Calu3 (cell line): ENCODE results near the gene PPM1L. TPM values are rescaled to one million over a fixed set of nuclear protein-coding genes. Genes with fewer than 3 reads are reported as not detected.

ENCODE experiments used
- BruUV-seq: library from RNA; stranded (reverse); fragments of 400-500 nt; replicated peaks from 2 replicates; lab custom pipeline; 2021; lab: Mats Ljungman, UMichigan
- CTCF ChIA-PET: fragments of 300-600 bp; sonication (Branson Sonifier 250); formaldehyde crosslinking; loops from one replicate; lab custom pipeline; 2022; ENCODE audit warnings: antibody characterized with exemption; lab: Charles Lee
- DNase-seq: peaks from one replicate; pipeline ENCODE4 v3.0.0; 2022
- H3K27ac Mint-ChIP-seq: one replicate; pipeline ENCODE4 v1.8.0; 2022; ENCODE audit warnings: mixed read lengths; ENCODE audit not compliant: unreplicated experiment
- H3K27me3 Mint-ChIP-seq: one replicate; pipeline ENCODE4 v1.8.0; 2022; ENCODE audit warnings: mixed read lengths; ENCODE audit not compliant: unreplicated experiment
- H3K36me3 Mint-ChIP-seq: one replicate; pipeline ENCODE4 v1.8.0; 2022; ENCODE audit warnings: mild to moderate bottlenecking, moderate library complexity, mixed read lengths; ENCODE audit not compliant: insufficient read depth, unreplicated experiment
- H3K4me1 Mint-ChIP-seq: one replicate; pipeline ENCODE4 v1.8.0; 2022; ENCODE audit warnings: mild to moderate bottlenecking, low read depth, mixed read lengths; ENCODE audit not compliant: unreplicated experiment
- H3K4me3 Mint-ChIP-seq: one replicate; pipeline ENCODE4 v1.8.0; 2022; ENCODE audit warnings: mild to moderate bottlenecking, low read depth, moderate library complexity, mixed read lengths; ENCODE audit not compliant: unreplicated experiment
- H3K9me3 Mint-ChIP-seq: one replicate; pipeline ENCODE4 v1.8.0; 2022; ENCODE audit warnings: low read depth, mixed read lengths; ENCODE audit not compliant: unreplicated experiment
- intact Hi-C: fragments of 100-400 bp; cut with micrococcal nuclease; formaldehyde crosslinking; loops from one replicate; pipeline ENCODE4 v1.10.0; 2022; ENCODE audit not compliant: unreplicated experiment
- total RNA-seq: library from RNA; stranded (reverse); gene quantifications from 2 replicates; pipeline ENCODE4 v1.2.3, GENCODE V29; 2022
- TF ChIP-seq, protein P1 (sequence below): fragments of 200-600 bp; IDR thresholded peaks from one replicate; pipeline ENCODE4 v1.8.0; 2022; ENCODE audit warnings: antibody characterized with exemption; ENCODE audit not compliant: unreplicated experiment

PPM1L gene
- total RNA-seq, 1 experiment from 2014 or later: 18.4 TPM

DNA sequence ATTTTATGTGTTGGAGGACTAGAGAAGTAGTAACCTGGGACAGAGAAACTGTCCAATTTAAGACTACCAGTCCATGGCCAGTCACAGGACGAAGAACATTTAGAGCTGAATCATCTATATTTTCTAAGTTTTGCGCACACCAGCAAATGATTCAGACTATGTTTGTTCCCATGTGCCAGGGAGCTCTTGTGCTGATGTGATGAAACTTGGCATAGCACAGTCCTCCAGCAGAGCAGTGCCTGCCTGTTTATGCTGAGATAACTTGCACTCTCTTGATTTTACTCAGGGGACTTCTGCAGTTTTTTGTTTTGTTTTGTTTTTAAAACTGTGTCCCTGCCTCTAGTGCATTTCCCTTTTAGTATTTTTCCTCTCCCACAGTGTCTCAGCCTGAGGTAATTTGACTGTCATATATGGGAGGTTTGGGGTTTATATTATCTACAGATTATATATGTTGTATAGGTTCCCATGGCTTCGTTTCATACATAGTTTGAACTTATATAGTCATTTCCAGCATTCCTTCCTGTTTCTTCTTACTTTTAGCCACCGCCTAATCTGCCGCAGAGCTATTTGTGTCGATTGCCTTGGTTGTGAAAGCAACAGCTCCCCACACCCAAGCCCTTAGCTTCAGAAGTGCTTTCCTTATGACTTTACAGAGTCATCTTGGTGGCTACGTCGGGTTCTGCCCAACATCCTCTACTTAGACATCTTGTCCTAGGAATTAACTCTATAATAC lies 45.5 kb downstream of the PPM1L start:
- TF ChIP-seq, protein P1, sequence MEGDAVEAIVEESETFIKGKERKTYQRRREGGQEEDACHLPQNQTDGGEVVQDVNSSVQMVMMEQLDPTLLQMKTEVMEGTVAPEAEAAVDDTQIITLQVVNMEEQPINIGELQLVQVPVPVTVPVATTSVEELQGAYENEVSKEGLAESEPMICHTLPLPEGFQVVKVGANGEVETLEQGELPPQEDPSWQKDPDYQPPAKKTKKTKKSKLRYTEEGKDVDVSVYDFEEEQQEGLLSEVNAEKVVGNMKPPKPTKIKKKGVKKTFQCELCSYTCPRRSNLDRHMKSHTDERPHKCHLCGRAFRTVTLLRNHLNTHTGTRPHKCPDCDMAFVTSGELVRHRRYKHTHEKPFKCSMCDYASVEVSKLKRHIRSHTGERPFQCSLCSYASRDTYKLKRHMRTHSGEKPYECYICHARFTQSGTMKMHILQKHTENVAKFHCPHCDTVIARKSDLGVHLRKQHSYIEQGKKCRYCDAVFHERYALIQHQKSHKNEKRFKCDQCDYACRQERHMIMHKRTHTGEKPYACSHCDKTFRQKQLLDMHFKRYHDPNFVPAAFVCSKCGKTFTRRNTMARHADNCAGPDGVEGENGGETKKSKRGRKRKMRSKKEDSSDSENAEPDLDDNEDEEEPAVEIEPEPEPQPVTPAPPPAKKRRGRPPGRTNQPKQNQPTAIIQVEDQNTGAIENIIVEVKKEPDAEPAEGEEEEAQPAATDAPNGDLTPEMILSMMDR: no peak
- intact Hi-C loops: no loop called here
- H3K27me3 Mint-ChIP-seq: no peaks in the 10 kb centered on the region
- no peak for DNase-seq
- no TSS peak for BruUV-seq
- H3K27ac Mint-ChIP-seq: no peak overlapping the region
- no peak overlapping the region for H3K4me3 Mint-ChIP-seq
- no peaks in the 10 kb centered on the region for H3K9me3 Mint-ChIP-seq
- H3K36me3 Mint-ChIP-seq: no peaks in the 10 kb centered on the region
- peaks cover 33% of the 10 kb centered on the region for H3K4me1 Mint-ChIP-seq
- CTCF ChIA-PET: interaction anchor here (0.5 to 1.6 kb wide), 4 partner anchors 14 to 625 kb away, joined by 3 to 5 read pairs (median 3); no protein-coding TSS in a partner anchor

DNA sequence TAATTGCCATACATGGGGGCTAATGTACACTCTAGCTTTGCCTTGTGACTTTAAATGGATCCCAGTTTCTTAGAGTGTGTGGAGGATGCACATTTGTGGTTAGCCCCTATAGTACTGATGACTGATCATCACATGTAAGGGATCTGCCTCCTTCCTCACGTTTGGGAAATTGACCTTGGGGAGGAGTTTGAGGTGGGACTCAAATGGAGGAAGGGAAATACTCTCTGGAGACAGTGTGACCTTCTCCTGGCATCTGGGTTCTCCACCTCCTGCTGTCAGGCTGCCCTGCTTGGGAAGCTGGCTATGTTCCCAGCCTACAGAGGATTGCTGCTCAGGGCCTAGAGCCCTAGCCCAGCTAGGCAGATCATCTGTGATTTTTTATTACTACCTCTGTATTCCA lies 48.7 kb downstream of the PPM1L start:
- intact Hi-C loops: no loop called here
- DNase-seq: no peak
- CTCF ChIA-PET: no interaction called here
- Mint-ChIP-seq H3K27ac (no peak overlapping the region), H3K36me3 (no peaks in the 10 kb centered on the region), H3K9me3 (no peaks in the 10 kb centered on the region), H3K4me3 (no peak overlapping the region), H3K4me1 (peaks cover 20% of the 10 kb centered on the region), H3K27me3 (no peaks in the 10 kb centered on the region)
- TF ChIP-seq, protein P1: no peak
- BruUV-seq: no TSS peak

DNA sequence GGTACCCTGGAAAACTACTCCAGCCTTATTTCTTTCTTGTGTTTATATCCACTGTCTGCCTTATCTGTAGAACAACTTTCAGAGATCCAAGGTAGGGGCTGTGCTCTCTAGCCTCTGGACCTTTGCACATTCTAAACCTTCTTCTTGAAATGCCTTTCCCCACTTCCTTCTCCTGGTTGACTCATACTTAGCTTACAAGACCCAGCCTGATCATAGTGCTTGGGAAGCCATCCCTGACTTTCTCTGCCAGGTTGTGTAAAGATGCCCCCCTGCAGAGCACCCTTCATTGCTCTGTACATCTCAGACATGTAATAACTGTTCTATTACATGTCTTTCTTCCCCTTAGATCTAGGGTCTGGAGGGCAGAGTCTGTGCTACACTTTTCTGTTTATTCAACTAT lies 50.1 kb downstream of the PPM1L start:
- intact Hi-C loops: no loop called here
- Mint-ChIP-seq H3K4me3 (no peak overlapping the region), H3K9me3 (no peaks in the 10 kb centered on the region), H3K27me3 (no peaks in the 10 kb centered on the region), H3K36me3 (no peaks in the 10 kb centered on the region), H3K4me1 (peaks cover 20% of the 10 kb centered on the region), H3K27ac (no peak overlapping the region)
- no peak for DNase-seq
- BruUV-seq: no TSS peak
- TF ChIP-seq, protein P1: no peak
- CTCF ChIA-PET: interaction anchor here (0.7 to 0.9 kb wide), 2 partner anchors 29 to 58 kb away, joined by 3 to 7 read pairs; no protein-coding TSS in a partner anchor

DNA sequence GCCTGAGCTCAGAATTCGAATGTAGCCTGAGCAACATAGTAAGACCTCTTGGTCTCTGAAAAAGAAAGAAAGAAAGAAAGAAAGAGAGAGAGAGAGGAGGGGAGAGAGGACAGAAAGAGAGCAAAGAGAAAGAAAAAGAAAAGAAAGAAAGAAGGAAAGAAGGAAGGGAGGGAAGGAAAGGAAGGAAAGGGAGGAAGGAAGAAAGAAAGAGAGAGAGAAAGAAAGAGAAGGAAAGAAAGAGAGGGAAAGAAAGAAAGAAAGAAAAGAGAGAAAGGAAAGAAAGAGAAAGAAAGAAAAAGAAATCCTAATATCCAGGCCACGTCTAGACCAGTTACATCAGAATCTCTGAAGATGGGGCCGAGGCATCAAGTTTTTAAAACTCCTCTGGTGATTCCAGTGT lies 50.7 kb downstream of the PPM1L start:
- Mint-ChIP-seq H3K4me1 (peaks cover 17% of the 10 kb centered on the region), H3K27ac (no peak overlapping the region), H3K36me3 (no peaks in the 10 kb centered on the region), H3K9me3 (no peaks in the 10 kb centered on the region), H3K27me3 (no peaks in the 10 kb centered on the region), H3K4me3 (no peak overlapping the region)
- TF ChIP-seq, protein P1: no peak
- no TSS peak for BruUV-seq
- CTCF ChIA-PET: interaction anchor here (0.7 kb wide), 1 partner anchor 30 kb away, joined by 7 read pairs; no protein-coding TSS in a partner anchor
- intact Hi-C loops: no loop called here
- no peak for DNase-seq
